ENCODE results near the gene UQCC5.

- TF ChIP-seq, protein P1, sequence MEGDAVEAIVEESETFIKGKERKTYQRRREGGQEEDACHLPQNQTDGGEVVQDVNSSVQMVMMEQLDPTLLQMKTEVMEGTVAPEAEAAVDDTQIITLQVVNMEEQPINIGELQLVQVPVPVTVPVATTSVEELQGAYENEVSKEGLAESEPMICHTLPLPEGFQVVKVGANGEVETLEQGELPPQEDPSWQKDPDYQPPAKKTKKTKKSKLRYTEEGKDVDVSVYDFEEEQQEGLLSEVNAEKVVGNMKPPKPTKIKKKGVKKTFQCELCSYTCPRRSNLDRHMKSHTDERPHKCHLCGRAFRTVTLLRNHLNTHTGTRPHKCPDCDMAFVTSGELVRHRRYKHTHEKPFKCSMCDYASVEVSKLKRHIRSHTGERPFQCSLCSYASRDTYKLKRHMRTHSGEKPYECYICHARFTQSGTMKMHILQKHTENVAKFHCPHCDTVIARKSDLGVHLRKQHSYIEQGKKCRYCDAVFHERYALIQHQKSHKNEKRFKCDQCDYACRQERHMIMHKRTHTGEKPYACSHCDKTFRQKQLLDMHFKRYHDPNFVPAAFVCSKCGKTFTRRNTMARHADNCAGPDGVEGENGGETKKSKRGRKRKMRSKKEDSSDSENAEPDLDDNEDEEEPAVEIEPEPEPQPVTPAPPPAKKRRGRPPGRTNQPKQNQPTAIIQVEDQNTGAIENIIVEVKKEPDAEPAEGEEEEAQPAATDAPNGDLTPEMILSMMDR (IDR thresholded peaks at IDR 0.05; ENCODE audit: low read depth, low read length, missing input control) = no peak
- TF ChIP-seq FOXA2 (IDR thresholded peaks at IDR 0.05) (no peak), SP1 (IDR thresholded peaks at IDR 0.05) (no peak), EGR1 (IDR thresholded peaks at IDR 0.05; ENCODE audit: low read depth in 2 of 2) (no peak), JUND (IDR thresholded peaks at IDR 0.05) (no peak), RAD21 (IDR thresholded peaks at IDR 0.05) (no peak)
- TF ChIP-seq, protein P2, sequence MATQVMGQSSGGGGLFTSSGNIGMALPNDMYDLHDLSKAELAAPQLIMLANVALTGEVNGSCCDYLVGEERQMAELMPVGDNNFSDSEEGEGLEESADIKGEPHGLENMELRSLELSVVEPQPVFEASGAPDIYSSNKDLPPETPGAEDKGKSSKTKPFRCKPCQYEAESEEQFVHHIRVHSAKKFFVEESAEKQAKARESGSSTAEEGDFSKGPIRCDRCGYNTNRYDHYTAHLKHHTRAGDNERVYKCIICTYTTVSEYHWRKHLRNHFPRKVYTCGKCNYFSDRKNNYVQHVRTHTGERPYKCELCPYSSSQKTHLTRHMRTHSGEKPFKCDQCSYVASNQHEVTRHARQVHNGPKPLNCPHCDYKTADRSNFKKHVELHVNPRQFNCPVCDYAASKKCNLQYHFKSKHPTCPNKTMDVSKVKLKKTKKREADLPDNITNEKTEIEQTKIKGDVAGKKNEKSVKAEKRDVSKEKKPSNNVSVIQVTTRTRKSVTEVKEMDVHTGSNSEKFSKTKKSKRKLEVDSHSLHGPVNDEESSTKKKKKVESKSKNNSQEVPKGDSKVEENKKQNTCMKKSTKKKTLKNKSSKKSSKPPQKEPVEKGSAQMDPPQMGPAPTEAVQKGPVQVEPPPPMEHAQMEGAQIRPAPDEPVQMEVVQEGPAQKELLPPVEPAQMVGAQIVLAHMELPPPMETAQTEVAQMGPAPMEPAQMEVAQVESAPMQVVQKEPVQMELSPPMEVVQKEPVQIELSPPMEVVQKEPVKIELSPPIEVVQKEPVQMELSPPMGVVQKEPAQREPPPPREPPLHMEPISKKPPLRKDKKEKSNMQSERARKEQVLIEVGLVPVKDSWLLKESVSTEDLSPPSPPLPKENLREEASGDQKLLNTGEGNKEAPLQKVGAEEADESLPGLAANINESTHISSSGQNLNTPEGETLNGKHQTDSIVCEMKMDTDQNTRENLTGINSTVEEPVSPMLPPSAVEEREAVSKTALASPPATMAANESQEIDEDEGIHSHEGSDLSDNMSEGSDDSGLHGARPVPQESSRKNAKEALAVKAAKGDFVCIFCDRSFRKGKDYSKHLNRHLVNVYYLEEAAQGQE (IDR thresholded peaks at IDR 0.05) = no peak
- TF ChIP-seq, protein P3, sequence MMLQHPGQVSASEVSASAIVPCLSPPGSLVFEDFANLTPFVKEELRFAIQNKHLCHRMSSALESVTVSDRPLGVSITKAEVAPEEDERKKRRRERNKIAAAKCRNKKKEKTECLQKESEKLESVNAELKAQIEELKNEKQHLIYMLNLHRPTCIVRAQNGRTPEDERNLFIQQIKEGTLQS (IDR thresholded peaks at IDR 0.05) = no peak
- TF ChIP-seq, protein P4, sequence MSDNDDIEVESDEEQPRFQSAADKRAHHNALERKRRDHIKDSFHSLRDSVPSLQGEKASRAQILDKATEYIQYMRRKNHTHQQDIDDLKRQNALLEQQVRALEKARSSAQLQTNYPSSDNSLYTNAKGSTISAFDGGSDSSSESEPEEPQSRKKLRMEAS (IDR thresholded peaks at IDR 0.05) = no peak
- TF ChIP-seq, protein P5, sequence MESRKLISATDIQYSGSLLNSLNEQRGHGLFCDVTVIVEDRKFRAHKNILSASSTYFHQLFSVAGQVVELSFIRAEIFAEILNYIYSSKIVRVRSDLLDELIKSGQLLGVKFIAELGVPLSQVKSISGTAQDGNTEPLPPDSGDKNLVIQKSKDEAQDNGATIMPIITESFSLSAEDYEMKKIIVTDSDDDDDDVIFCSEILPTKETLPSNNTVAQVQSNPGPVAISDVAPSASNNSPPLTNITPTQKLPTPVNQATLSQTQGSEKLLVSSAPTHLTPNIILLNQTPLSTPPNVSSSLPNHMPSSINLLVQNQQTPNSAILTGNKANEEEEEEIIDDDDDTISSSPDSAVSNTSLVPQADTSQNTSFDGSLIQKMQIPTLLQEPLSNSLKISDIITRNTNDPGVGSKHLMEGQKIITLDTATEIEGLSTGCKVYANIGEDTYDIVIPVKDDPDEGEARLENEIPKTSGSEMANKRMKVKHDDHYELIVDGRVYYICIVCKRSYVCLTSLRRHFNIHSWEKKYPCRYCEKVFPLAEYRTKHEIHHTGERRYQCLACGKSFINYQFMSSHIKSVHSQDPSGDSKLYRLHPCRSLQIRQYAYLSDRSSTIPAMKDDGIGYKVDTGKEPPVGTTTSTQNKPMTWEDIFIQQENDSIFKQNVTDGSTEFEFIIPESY (IDR thresholded peaks at IDR 0.05) = no peak
Observed at GRCh38 chr3:52552089-52552488, 15.7 kb downstream of the UQCC5 start.

Data from liver (tissue), 3 donors.